ENCODE measurements around the gene CDH13.

GRCh38 chr16:83554540-83554939 is 927.8 kb downstream of the CDH13 start:
- TF ChIP-seq TAF1 (IDR thresholded peaks at IDR 0.05; ENCODE audit: borderline replicate concordance, low read depth, low read length) = no peak
- no peak for TF ChIP-seq CTCF (IDR thresholded peaks at IDR 0.05 in 2 of 3, conservative IDR thresholded peaks at IDR 0.05 in 1 of 3; ENCODE audit: control insufficient read depth in 2 of 3, extremely low read depth in 1 of 3, insufficient read depth in 1 of 3, low read depth in 3 of 3, low read length in 3 of 3)
- TF ChIP-seq SREBF2 (IDR thresholded peaks at IDR 0.05; ENCODE audit: low read length) = no peak
- TF ChIP-seq RFX5 (IDR thresholded peaks at IDR 0.05; ENCODE audit: low read depth, low read length) = no peak
- TF ChIP-seq POLR2A (IDR thresholded peaks at IDR 0.05; ENCODE audit: low read depth, low read length) = no peak
- TF ChIP-seq FOXK2 (IDR thresholded peaks at IDR 0.05) = no peak
- no peak for TF ChIP-seq FOXM1 (IDR thresholded peaks at IDR 0.05; ENCODE audit: low read depth, low read length)
- no peak for TF ChIP-seq POLR2AphosphoS5 (IDR thresholded peaks at IDR 0.05; ENCODE audit: low read length)
- TF ChIP-seq MEF2A (IDR thresholded peaks at IDR 0.05; ENCODE audit: insufficient read depth, low read depth, low read length) = no peak
